ENCODE results near the gene ARHGAP44.

- no peak for TF ChIP-seq CTCF (IDR thresholded peaks at IDR 0.05)
- TF ChIP-seq ZFX (IDR thresholded peaks at IDR 0.05; ENCODE audit: borderline replicate concordance) = no peak
Observed at GRCh38 chr17:12965988-12966387, 176.7 kb downstream of the ARHGAP44 start.

Measured in 22Rv1 (cell line).